GM19351 (cell line): ENCODE measurements around the gene XXYLT1.
"Not testable (repeated sequence)": the region's sequence is repeated elsewhere in the genome, so short reads cannot be mapped to it uniquely, and the experiment has no call there.

ENCODE experiments used
- ATAC-seq: cut with Tn5 transposase; IDR thresholded peaks from one replicate; pipeline ENCODE4 v1.9.1; 2021; ENCODE audit warnings: mild to moderate bottlenecking, moderate library complexity; ENCODE audit not compliant: unreplicated experiment

Gene XXYLT1

GRCh38 chr3:195187609-195188425 lies 83.1 kb downstream of the XXYLT1 start:
- no peak for ATAC-seq

- ATAC-seq, result not testable (repeated sequence)
These were observed 84.3 kb downstream of the XXYLT1 start for GRCh38 chr3:195186710-195187047.

- no peak for ATAC-seq
These were observed 84.8 kb downstream of the XXYLT1 start for GRCh38 chr3:195186041-195186709.

GRCh38 chr3:195185583-195185982 lies 85.4 kb downstream of the XXYLT1 start:
- ATAC-seq, result no peak

- ATAC-seq, result no peak
These were observed 86.1 kb downstream of the XXYLT1 start for GRCh38 chr3:195184716-195185421.

- ATAC-seq, result no peak
These were observed 87.7 kb downstream of the XXYLT1 start for GRCh38 chr3:195183071-195183776.

GRCh38 chr3:195182470-195182795 lies 88.5 kb downstream of the XXYLT1 start:
- no peak for ATAC-seq

GRCh38 chr3:195181741-195182469 lies 89.1 kb downstream of the XXYLT1 start:
- no peak for ATAC-seq

GRCh38 chr3:195181113-195181498 lies 89.9 kb downstream of the XXYLT1 start:
- ATAC-seq, result no peak

- no peak for ATAC-seq
These were observed 90.4 kb downstream of the XXYLT1 start for GRCh38 chr3:195180490-195181112.

GRCh38 chr3:195179776-195180489 lies 91.0 kb downstream of the XXYLT1 start:
- no peak for ATAC-seq

- no peak for ATAC-seq
These were observed 92.6 kb downstream of the XXYLT1 start for GRCh38 chr3:195178124-195178910.

- no peak for ATAC-seq
These were observed 93.4 kb downstream of the XXYLT1 start for GRCh38 chr3:195177422-195178123.

GRCh38 chr3:195176776-195177175 lies 94.2 kb downstream of the XXYLT1 start:
- no peak for ATAC-seq

- no peak for ATAC-seq
These were observed 95.3 kb downstream of the XXYLT1 start for GRCh38 chr3:195175476-195176337.

GRCh38 chr3:195175076-195175475 lies 95.9 kb downstream of the XXYLT1 start:
- no peak for ATAC-seq

- ATAC-seq, result no peak
These were observed 97.3 kb downstream of the XXYLT1 start for GRCh38 chr3:195173657-195174056.
